ENCODE data around the gene AKAP13. TPM values are rescaled to one million over a fixed set of nuclear protein-coding genes. Genes with fewer than 3 reads are reported as not detected.

AKAP13 gene
- total RNA-seq, 2 experiments from 2014 or later: 282 to 304 TPM

DNA sequence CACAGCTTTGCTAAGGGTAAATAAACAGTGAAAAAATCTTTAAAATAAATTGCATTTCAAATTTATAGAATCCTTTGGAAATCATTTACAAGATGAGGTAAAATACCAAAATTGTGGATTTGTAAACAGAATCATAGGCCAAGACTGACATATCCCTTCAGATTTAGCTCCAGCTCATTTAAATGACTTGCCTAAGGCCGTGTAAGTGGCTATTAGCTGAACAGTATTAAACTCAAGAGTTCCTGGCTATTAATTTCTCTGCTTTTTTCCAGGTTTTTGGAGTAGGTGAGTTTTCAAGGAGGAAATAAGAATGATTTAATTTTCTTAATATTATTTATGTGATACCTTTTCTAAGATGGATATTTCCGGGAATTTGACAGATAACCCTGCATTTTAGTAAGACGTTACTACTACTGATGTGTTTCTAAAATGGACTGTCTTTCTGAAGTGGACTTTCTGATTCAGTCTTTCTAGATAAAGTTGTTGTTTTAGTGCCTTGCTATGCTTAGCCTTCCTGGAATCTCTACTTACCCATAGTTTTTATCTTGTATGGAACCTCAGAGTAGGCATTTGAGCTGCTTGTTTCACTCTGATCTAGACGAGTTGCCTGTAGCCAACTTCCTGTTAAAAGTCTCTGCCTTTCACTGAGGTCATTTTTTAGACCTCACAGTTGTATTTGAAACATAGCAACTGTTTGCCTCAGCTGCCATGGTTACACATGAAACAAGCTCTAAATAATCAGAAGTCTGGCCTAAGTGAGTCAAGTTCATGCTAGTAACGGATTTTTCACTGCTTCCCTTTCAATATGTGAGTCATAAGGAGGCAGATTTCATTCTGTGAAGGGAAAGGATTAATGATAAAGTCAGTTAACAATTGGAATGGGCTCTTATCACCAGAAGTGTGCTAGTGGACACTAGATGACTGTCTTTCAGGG, 287.4 kb downstream of the AKAP13 start:
- H3K36me3 ChIP-seq (ENCODE audit: insufficient read depth, low read length): peaks cover 66% of the 10 kb centered on the region
- CTCF ChIA-PET: interaction anchor here (0.8 to 1.5 kb wide), 3 partner anchors 35 to 44 kb away, joined by 3 to 4 read pairs (median 3); no protein-coding TSS in a partner anchor
- H3K27ac ChIP-seq (ENCODE audit: low read depth in 1 of 2, low read length in 2 of 2): peak overlapping the region; percentile 68 to 95
- peaks cover 22% of the 10 kb centered on the region for H3K4me1 Mint-ChIP-seq (ENCODE audit: low read depth)
- H3K27me3 Mint-ChIP-seq: no peaks in the 10 kb centered on the region
- H3K9me3 ChIP-seq (ENCODE audit: control insufficient read depth in 1 of 2, insufficient read depth in 1 of 2, low read length in 2 of 2): no peaks in the 10 kb centered on the region
- TF ChIP-seq, protein P1, sequence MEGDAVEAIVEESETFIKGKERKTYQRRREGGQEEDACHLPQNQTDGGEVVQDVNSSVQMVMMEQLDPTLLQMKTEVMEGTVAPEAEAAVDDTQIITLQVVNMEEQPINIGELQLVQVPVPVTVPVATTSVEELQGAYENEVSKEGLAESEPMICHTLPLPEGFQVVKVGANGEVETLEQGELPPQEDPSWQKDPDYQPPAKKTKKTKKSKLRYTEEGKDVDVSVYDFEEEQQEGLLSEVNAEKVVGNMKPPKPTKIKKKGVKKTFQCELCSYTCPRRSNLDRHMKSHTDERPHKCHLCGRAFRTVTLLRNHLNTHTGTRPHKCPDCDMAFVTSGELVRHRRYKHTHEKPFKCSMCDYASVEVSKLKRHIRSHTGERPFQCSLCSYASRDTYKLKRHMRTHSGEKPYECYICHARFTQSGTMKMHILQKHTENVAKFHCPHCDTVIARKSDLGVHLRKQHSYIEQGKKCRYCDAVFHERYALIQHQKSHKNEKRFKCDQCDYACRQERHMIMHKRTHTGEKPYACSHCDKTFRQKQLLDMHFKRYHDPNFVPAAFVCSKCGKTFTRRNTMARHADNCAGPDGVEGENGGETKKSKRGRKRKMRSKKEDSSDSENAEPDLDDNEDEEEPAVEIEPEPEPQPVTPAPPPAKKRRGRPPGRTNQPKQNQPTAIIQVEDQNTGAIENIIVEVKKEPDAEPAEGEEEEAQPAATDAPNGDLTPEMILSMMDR (IDR thresholded peaks at IDR 0.05): no peak
- H3K9me3 Mint-ChIP-seq: no peaks in the 10 kb centered on the region
- H3K36me3 Mint-ChIP-seq (ENCODE audit: low read depth): peaks cover 88% of the 10 kb centered on the region
- peaks cover 9% of the 10 kb centered on the region for H3K4me1 ChIP-seq (ENCODE audit: insufficient read depth, low read length)
- H3K4me3 ChIP-seq (ENCODE audit: low read length): no peak overlapping the region
- DNase-seq (peak in 11 of 14 experiments; percentile 15 to 95 (median 46)), ATAC-seq (ENCODE audit: poor library complexity) (peak; percentile 94)
- POLR2A ChIA-PET: interaction anchor here (0.7 to 1.7 kb wide), 13 partner anchors 8 to 347 kb away, joined by 3 to 10 read pairs (median 4); no protein-coding TSS in a partner anchor
- intact Hi-C loops (cut with DNase I, micrococcal nuclease): loop anchor here in 1 of 2 experiments (1.0 to 5.0 kb wide), 5 partner anchors 21 to 335 kb away; no protein-coding TSS in a partner anchor
- no peaks in the 10 kb centered on the region for H3K27me3 ChIP-seq (ENCODE audit: control insufficient read depth in 1 of 2, insufficient read depth in 2 of 2, low read length in 2 of 2)
- peak overlapping the region; percentile 57 for H3K4me3 Mint-ChIP-seq
- peak overlapping the region; percentile 84 for H3K27ac Mint-ChIP-seq

DNA sequence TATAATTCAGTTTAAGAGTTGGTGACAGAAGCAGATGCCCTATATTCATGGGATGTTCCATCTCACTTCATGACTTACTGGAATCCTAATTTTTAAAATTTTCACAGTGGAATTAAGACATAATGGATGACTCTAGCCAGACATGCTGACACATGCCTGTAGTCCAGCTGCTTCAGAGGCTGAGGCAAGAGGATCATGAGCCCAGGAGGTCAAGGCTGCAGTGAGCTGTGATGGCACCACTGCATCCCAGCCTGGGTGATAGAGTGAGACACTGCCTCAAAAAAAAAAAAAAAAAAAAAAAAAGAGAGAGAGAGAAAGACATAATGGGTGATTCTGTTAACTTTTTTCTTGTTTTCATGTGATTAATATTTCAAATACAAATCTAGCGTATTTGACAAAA, 290.8 kb downstream of the AKAP13 start:
- H3K4me3 ChIP-seq (ENCODE audit: low read length): no peak overlapping the region
- intact Hi-C loops (cut with DNase I, micrococcal nuclease): loop anchor here in 1 of 2 experiments (5.0 kb wide), 1 partner anchor 129 kb away; no protein-coding TSS in a partner anchor
- peaks cover 26% of the 10 kb centered on the region for H3K4me1 Mint-ChIP-seq (ENCODE audit: low read depth)
- H3K36me3 ChIP-seq (ENCODE audit: insufficient read depth, low read length): peaks cover 63% of the 10 kb centered on the region
- no peak for DNase-seq
- H3K4me1 ChIP-seq (ENCODE audit: insufficient read depth, low read length): peaks cover 9% of the 10 kb centered on the region
- no peaks in the 10 kb centered on the region for H3K9me3 ChIP-seq (ENCODE audit: control insufficient read depth in 1 of 2, insufficient read depth in 1 of 2, low read length in 2 of 2)
- peaks cover 85% of the 10 kb centered on the region for H3K36me3 Mint-ChIP-seq (ENCODE audit: low read depth)
- no peak for ATAC-seq (ENCODE audit: poor library complexity)
- H3K27me3 Mint-ChIP-seq: no peaks in the 10 kb centered on the region
- POLR2A ChIA-PET: no interaction called here
- no peak overlapping the region for H3K4me3 Mint-ChIP-seq
- no peaks in the 10 kb centered on the region for H3K9me3 Mint-ChIP-seq
- no peaks in the 10 kb centered on the region for H3K27me3 ChIP-seq (ENCODE audit: control insufficient read depth in 1 of 2, insufficient read depth in 2 of 2, low read length in 2 of 2)
- H3K27ac ChIP-seq (ENCODE audit: low read depth in 1 of 2, low read length in 2 of 2): no peak overlapping the region
- TF ChIP-seq, protein P1 (IDR thresholded peaks at IDR 0.05): no peak
- CTCF ChIA-PET: no interaction called here
- H3K27ac Mint-ChIP-seq: peak overlapping the region; percentile 40

DNA sequence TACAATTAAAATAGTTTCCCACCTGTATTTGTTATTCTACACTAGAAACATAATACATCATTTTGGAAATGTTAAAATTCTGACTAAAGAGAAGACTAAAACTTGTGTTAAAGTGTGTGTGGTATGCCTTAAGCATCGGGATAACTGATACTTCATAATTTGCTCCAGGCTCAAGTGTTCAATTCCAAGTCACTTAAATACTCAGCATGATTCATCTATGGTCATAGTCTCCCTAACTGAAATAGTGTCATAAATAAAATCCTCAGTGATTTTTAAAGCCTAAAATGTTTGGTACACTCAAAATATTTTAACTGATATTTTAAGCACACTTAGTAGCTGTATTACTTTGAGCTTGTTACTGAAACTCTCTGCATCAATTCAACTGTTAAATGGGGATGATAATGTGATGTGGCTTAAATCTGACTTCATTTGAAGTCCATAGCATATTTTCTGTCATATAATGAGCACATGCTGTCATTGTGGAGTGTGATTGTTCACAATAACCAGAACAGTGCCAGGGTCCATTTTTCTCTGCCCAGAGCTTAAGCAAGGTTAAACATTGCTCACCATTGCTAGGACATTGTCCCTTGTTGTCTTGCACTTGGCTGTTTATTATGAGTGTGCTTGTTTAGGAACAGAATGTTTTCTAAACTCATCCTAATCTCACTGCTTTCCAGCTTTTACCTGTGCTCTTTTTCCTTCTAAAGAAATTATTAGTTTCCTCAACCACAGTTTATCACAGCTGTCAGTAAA, 292.1 kb downstream of the AKAP13 start:
- no peak overlapping the region for H3K4me3 ChIP-seq (ENCODE audit: low read length)
- ChIA-PET POLR2A (interaction anchor here (0.7 to 0.8 kb wide), 2 partner anchors 39 to 89 kb away, joined by 3 to 6 read pairs; no protein-coding TSS in a partner anchor), CTCF (interaction anchor here (0.9 to 1.6 kb wide), 2 partner anchors 56 to 58 kb away, joined by 3 read pairs; no protein-coding TSS in a partner anchor)
- Mint-ChIP-seq H3K4me1 (ENCODE audit: low read depth) (peaks cover 18% of the 10 kb centered on the region), H3K9me3 (no peaks in the 10 kb centered on the region), H3K27ac (peak overlapping the region; percentile 31), H3K4me3 (no peak overlapping the region), H3K27me3 (no peaks in the 10 kb centered on the region), H3K36me3 (ENCODE audit: low read depth) (peaks cover 86% of the 10 kb centered on the region)
- intact Hi-C loops (cut with DNase I, micrococcal nuclease): loop anchor here in 1 of 2 experiments (5.0 kb wide), 1 partner anchor 130 kb away; no protein-coding TSS in a partner anchor
- TF ChIP-seq, protein P1 (IDR thresholded peaks at IDR 0.05): no peak
- H3K27ac ChIP-seq (ENCODE audit: low read depth in 1 of 2, low read length in 2 of 2): no peak overlapping the region
- H3K27me3 ChIP-seq (ENCODE audit: control insufficient read depth in 1 of 2, insufficient read depth in 2 of 2, low read length in 2 of 2): no peaks in the 10 kb centered on the region
- ATAC-seq (ENCODE audit: poor library complexity) (no peak), DNase-seq (no peak)
- H3K9me3 ChIP-seq (ENCODE audit: control insufficient read depth in 1 of 2, insufficient read depth in 1 of 2, low read length in 2 of 2): no peaks in the 10 kb centered on the region
- H3K4me1 ChIP-seq (ENCODE audit: insufficient read depth, low read length): peaks cover 7% of the 10 kb centered on the region
- H3K36me3 ChIP-seq (ENCODE audit: insufficient read depth, low read length): peaks cover 69% of the 10 kb centered on the region
